Measurements from ENCODE around the gene ZNF366. TPM values are rescaled to one million over a fixed set of nuclear protein-coding genes. Genes with fewer than 3 reads are reported as not detected.

Gene ZNF366
- total and polyA plus RNA-seq, 2 donors from 2014 or later: 0.22 to 8.1 TPM

- H3K27me3 ChIP-seq (ENCODE audit: control insufficient read depth, insufficient read depth, low read length): no peaks in the 10 kb centered on the region
- intact Hi-C loops (cut with DNase I): no loop called here
- DNase-seq (no peak), FAIRE-seq (no peak)
- no peak overlapping the region for H3K4me3 ChIP-seq (ENCODE audit: low read length in 3 of 3)
- H3K9ac ChIP-seq (ENCODE audit: low read length in 3 of 3): no peak overlapping the region
- TF ChIP-seq, protein P1, sequence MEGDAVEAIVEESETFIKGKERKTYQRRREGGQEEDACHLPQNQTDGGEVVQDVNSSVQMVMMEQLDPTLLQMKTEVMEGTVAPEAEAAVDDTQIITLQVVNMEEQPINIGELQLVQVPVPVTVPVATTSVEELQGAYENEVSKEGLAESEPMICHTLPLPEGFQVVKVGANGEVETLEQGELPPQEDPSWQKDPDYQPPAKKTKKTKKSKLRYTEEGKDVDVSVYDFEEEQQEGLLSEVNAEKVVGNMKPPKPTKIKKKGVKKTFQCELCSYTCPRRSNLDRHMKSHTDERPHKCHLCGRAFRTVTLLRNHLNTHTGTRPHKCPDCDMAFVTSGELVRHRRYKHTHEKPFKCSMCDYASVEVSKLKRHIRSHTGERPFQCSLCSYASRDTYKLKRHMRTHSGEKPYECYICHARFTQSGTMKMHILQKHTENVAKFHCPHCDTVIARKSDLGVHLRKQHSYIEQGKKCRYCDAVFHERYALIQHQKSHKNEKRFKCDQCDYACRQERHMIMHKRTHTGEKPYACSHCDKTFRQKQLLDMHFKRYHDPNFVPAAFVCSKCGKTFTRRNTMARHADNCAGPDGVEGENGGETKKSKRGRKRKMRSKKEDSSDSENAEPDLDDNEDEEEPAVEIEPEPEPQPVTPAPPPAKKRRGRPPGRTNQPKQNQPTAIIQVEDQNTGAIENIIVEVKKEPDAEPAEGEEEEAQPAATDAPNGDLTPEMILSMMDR (IDR thresholded peaks at IDR 0.05; ENCODE audit: borderline replicate concordance, extremely low read depth, insufficient read depth): no peak
- no peaks in the 10 kb centered on the region for H3K36me3 ChIP-seq (ENCODE audit: control insufficient read depth in 2 of 3, insufficient read depth in 3 of 3, low read length in 3 of 3)
- H3K27ac ChIP-seq (ENCODE audit: low read depth in 2 of 2, low read length in 2 of 2): no peak overlapping the region
- H3K4me1 ChIP-seq (ENCODE audit: control insufficient read depth in 2 of 3, insufficient read depth in 2 of 3, low read depth in 1 of 3, low read length in 3 of 3): peaks cover 0 to 2% (median 0%) of the 10 kb centered on the region in 3 donors
- H3K9me3 ChIP-seq (ENCODE audit: control insufficient read depth in 2 of 3, insufficient read depth in 1 of 3, low read length in 3 of 3): peaks cover 0 to 11% (median 0%) of the 10 kb centered on the region in 3 donors
Measured at GRCh38 chr5:72397836-72398235, 109.4 kb downstream of the ZNF366 start.

- H3K9ac ChIP-seq (ENCODE audit: low read length in 3 of 3): no peak overlapping the region
- no peaks in the 10 kb centered on the region for H3K36me3 ChIP-seq (ENCODE audit: control insufficient read depth in 2 of 3, insufficient read depth in 3 of 3, low read length in 3 of 3)
- no peaks in the 10 kb centered on the region for H3K27me3 ChIP-seq (ENCODE audit: control insufficient read depth, insufficient read depth, low read length)
- intact Hi-C loops (cut with DNase I): no loop called here
- no peaks in the 10 kb centered on the region for H3K9me3 ChIP-seq (ENCODE audit: control insufficient read depth in 2 of 3, insufficient read depth in 1 of 3, low read length in 3 of 3)
- H3K4me3 ChIP-seq (ENCODE audit: low read length in 3 of 3): no peak overlapping the region
- TF ChIP-seq, protein P1 (IDR thresholded peaks at IDR 0.05; ENCODE audit: borderline replicate concordance, extremely low read depth, insufficient read depth): peak; percentile 36
- no peak overlapping the region for H3K27ac ChIP-seq (ENCODE audit: low read depth in 2 of 2, low read length in 2 of 2)
- FAIRE-seq: no peak
- DNase-seq: peak in 2 of 5 donors; percentile 16 to 29
- H3K4me1 ChIP-seq (ENCODE audit: control insufficient read depth in 2 of 3, insufficient read depth in 2 of 3, low read depth in 1 of 3, low read length in 3 of 3): no peaks in the 10 kb centered on the region
Measured at GRCh38 chr5:72394688-72395087, 112.5 kb downstream of the ZNF366 start.

GRCh38 chr5:72393052-72393451, 114.2 kb downstream of the ZNF366 start:
- Histone ChIP-seq H3K4me3 (ENCODE audit: low read length in 3 of 3) (no peak overlapping the region), H3K27me3 (ENCODE audit: control insufficient read depth, insufficient read depth, low read length) (no peaks in the 10 kb centered on the region), H3K4me1 (ENCODE audit: control insufficient read depth in 2 of 3, insufficient read depth in 2 of 3, low read depth in 1 of 3, low read length in 3 of 3) (no peaks in the 10 kb centered on the region), H3K9ac (ENCODE audit: low read length in 3 of 3) (no peak overlapping the region), H3K9me3 (ENCODE audit: control insufficient read depth in 2 of 3, insufficient read depth in 1 of 3, low read length in 3 of 3) (no peaks in the 10 kb centered on the region), H3K36me3 (ENCODE audit: control insufficient read depth in 2 of 3, insufficient read depth in 3 of 3, low read length in 3 of 3) (no peaks in the 10 kb centered on the region), H3K27ac (ENCODE audit: low read depth in 2 of 2, low read length in 2 of 2) (peak overlapping the region; percentile 22 to 48)
- FAIRE-seq: no peak
- no peak for DNase-seq
- intact Hi-C loops (cut with DNase I): no loop called here
- TF ChIP-seq, protein P1 (IDR thresholded peaks at IDR 0.05; ENCODE audit: borderline replicate concordance, extremely low read depth, insufficient read depth): no peak

Other genes starting within 250 kb of the ZNF366 start
- gene MRPS27, start 187.2 kb downstream of the ZNF366 start, total RNA-seq: 50.8 TPM
- 40.0 TPM for gene MRPS27, start 187.2 kb downstream of the ZNF366 start, polyA plus RNA-seq (ENCODE audit: insufficient read depth, low read depth, low replicate concordance)
- 9.8 TPM for gene PTCD2, start 187.0 kb downstream of the ZNF366 start, total RNA-seq
- gene PTCD2, start 187.0 kb downstream of the ZNF366 start, polyA plus RNA-seq (ENCODE audit: insufficient read depth, low read depth, low replicate concordance): 7.2 TPM

Data from kidney (tissue), 14 donors.